ENCODE results near the gene GALNT9.
A peak's percentile ranks its signal among the peaks of the same experiment; 100 is the strongest.

Gene GALNT9

GRCh38 chr12:132166093-132166492, 163.3 kb downstream of the GALNT9 start:
- no peak for DNase-seq

- no peak for DNase-seq
These were observed 163.8 kb downstream of the GALNT9 start for GRCh38 chr12:132165584-132165983.

- no peak for DNase-seq
These were observed 165.0 kb downstream of the GALNT9 start for GRCh38 chr12:132164426-132164825.

GRCh38 chr12:132163911-132164288, 165.5 kb downstream of the GALNT9 start:
- DNase-seq, result peak; percentile 35

GRCh38 chr12:132163041-132163910, 166.1 kb downstream of the GALNT9 start:
- DNase-seq, result peak; percentile 38

- peak; percentile 43 for DNase-seq
These were observed 166.8 kb downstream of the GALNT9 start for GRCh38 chr12:132162508-132163031.

- DNase-seq, result no peak
These were observed 167.4 kb downstream of the GALNT9 start for GRCh38 chr12:132161796-132162507.

- peak; percentile 14 for DNase-seq
These were observed 168.2 kb downstream of the GALNT9 start for GRCh38 chr12:132161036-132161781.

GRCh38 chr12:132160601-132161035, 168.8 kb downstream of the GALNT9 start:
- no peak for DNase-seq

- no peak for DNase-seq
These were observed 169.4 kb downstream of the GALNT9 start for GRCh38 chr12:132160016-132160415.

GRCh38 chr12:132159555-132160003, 169.8 kb downstream of the GALNT9 start:
- peak; percentile 63 for DNase-seq

GRCh38 chr12:132158677-132159554, 170.5 kb downstream of the GALNT9 start:
- no peak for DNase-seq

GRCh38 chr12:132157733-132158409, 171.5 kb downstream of the GALNT9 start:
- DNase-seq, result no peak

GRCh38 chr12:132156573-132157325, 172.6 kb downstream of the GALNT9 start:
- no peak for DNase-seq

GRCh38 chr12:132155771-132156572, 173.4 kb downstream of the GALNT9 start:
- DNase-seq, result no peak

- DNase-seq, result no peak
These were observed 174.2 kb downstream of the GALNT9 start for GRCh38 chr12:132154941-132155770.

GRCh38 chr12:132154341-132154761, 175.0 kb downstream of the GALNT9 start:
- DNase-seq, result peak; percentile 47

- peak; percentile 86 for DNase-seq
These were observed 175.7 kb downstream of the GALNT9 start for GRCh38 chr12:132153501-132154340.
